Duodenal mucosa (tissue), 2 donors: ENCODE data around the gene IRF4.

Experiments used
- H3K27ac ChIP-seq: one replicate; pipeline ENCODE4 v1.7.0; 2013; ENCODE audit warnings: low read depth, low read length
- H3K27me3 ChIP-seq, 2 donors: one replicate each; pipeline ENCODE4 v1.7.0; 2013; ENCODE audit warnings: low read length in 2 of 2, control low read depth in 1 of 2; ENCODE audit not compliant: insufficient read depth in 2 of 2, control insufficient read depth in 1 of 2
- H3K36me3 ChIP-seq, 2 donors: one replicate each; pipeline ENCODE4 v1.7.0; 2013; ENCODE audit warnings: low read length in 2 of 2, control low read depth in 1 of 2; ENCODE audit not compliant: insufficient read depth in 2 of 2, control insufficient read depth in 1 of 2
- H3K4me1 ChIP-seq, 2 donors: one replicate each; pipeline ENCODE4 v1.7.0; 2013; ENCODE audit warnings: low read length in 2 of 2, control low read depth in 1 of 2; ENCODE audit not compliant: insufficient read depth in 2 of 2, control insufficient read depth in 1 of 2
- H3K4me3 ChIP-seq, 2 donors: one replicate each; pipeline ENCODE4 v1.7.0; 2013; ENCODE audit warnings: low read length in 2 of 2, low read depth in 1 of 2
- H3K9ac ChIP-seq, 2 donors: one replicate each; pipeline ENCODE4 v1.7.0; 2013; ENCODE audit warnings: low read length in 2 of 2, low read depth in 1 of 2
- H3K9me3 ChIP-seq, 2 donors: one replicate each; pipeline ENCODE4 v1.7.0; 2013; ENCODE audit warnings: low read length in 2 of 2, control low read depth in 1 of 2; ENCODE audit not compliant: control insufficient read depth in 1 of 2

IRF4 gene

DNA sequence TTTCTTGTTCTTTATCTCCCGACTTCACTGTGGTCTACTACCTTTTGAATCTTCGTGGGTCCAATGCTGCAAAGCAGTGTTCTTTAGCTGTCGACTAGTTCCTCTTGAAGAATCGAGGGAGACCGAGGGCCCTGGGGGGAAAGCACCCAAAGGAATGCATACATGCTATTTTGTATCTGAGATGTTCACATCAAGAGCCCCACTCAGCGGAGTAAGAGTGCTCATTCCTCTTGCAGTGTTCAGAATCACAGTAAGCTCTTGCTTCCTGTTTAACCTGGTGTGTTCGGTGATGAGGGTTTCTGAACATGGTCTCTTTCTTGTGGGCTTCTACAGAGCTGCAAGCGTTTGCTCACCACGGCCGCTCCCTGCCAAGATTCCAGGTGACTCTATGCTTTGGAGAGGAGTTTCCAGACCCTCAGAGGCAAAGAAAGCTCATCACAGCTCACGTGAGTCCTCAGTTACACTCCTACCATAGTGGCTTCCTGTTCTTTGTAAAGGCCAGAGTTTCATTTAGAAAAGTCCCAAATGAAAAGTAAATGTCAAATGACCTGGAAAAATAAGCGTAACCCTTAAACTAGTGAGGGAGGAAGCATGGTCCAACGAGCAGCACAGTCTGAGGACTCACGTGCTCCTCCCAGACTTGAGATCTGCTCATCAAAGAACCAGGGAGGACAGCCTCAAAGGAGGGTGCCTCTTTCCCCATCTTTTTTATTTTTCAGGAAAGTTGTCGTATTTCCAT is 13.3 kb downstream of the IRF4 start:
- no peaks in the 10 kb centered on the region for H3K9me3 ChIP-seq
- H3K27ac ChIP-seq: no peak overlapping the region
- no peak overlapping the region for H3K4me3 ChIP-seq
- no peaks in the 10 kb centered on the region for H3K27me3 ChIP-seq
- peaks cover 0 to 3% of the 10 kb centered on the region in 2 donors for H3K4me1 ChIP-seq
- no peak overlapping the region for H3K9ac ChIP-seq
- peaks cover 0 to 3% of the 10 kb centered on the region in 2 donors for H3K36me3 ChIP-seq

DNA sequence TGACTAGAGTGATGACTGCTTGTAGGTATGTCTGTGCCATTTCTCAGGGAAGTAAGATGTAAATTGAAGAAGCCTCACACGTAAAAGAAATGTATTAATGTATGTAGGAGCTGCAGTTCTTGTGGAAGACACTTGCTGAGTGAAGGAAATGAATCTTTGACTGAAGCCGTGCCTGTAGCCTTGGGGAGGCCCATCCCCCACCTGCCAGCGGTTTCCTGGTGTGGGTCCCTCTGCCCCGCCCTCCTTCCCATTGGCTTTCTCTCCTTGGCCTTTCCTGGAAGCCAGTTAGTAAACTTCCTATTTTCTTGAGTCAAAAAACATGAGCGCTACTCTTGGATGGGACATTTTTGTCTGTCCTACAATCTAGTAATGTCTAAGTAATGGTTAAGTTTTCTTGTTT is 16.6 kb downstream of the IRF4 start:
- Histone ChIP-seq H3K4me1 (peaks cover 0 to 3% of the 10 kb centered on the region in 2 donors), H3K27me3 (peaks cover 5 to 11% of the 10 kb centered on the region in 2 donors), H3K4me3 (no peak overlapping the region), H3K9me3 (no peaks in the 10 kb centered on the region), H3K36me3 (peaks cover 0 to 3% of the 10 kb centered on the region in 2 donors), H3K27ac (no peak overlapping the region), H3K9ac (no peak overlapping the region)

DNA sequence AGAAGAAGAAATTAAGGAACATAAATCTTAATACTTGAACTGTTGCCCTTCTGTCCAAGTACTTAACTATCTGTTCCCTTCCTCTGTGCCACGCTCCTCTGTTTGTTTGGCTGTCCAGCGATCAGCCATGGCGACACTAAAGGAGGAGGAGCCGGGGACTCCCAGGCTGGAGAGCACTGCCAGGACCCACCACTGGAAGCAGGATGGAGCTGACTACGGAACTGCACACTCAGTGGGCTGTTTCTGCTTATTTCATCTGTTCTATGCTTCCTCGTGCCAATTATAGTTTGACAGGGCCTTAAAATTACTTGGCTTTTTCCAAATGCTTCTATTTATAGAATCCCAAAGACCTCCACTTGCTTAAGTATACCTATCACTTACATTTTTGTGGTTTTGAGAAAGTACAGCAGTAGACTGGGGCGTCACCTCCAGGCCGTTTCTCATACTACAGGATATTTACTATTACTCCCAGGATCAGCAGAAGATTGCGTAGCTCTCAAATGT is 17.1 kb downstream of the IRF4 start:
- H3K4me3 ChIP-seq: no peak overlapping the region
- H3K36me3 ChIP-seq: peaks cover 0 to 3% of the 10 kb centered on the region in 2 donors
- no peak overlapping the region for H3K9ac ChIP-seq
- no peak overlapping the region for H3K27ac ChIP-seq
- H3K4me1 ChIP-seq: peaks cover 0 to 3% of the 10 kb centered on the region in 2 donors
- peaks cover 5 to 11% of the 10 kb centered on the region in 2 donors for H3K27me3 ChIP-seq
- no peaks in the 10 kb centered on the region for H3K9me3 ChIP-seq

DNA sequence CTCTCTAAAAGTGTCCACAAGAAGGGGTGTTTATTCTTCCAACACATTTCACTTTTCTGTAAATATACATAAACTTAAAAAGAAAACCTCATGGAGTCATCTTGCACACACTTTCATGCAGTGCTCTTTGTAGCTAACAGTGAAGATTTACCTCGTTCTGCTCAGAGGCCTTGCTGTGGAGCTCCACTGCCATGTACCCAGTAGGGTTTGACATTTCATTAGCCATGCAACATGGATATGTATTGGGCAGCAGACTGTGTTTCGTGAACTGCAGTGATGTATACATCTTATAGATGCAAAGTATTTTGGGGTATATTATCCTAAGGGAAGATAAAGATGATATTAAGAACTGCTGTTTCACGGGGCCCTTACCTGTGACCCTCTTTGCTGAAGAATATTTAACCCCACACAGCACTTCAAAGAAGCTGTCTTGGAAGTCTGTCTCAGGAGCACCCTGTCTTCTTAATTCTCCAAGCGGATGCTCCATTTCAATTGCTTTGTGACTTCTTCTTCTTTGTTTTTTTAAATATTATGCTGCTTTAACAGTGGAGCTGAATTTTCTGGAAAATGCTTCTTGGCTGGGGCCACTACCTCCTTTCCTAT is 17.9 kb downstream of the IRF4 start:
- peaks cover 3% of the 10 kb centered on the region in 2 donors for H3K9me3 ChIP-seq
- H3K4me1 ChIP-seq: no peaks in the 10 kb centered on the region
- no peak overlapping the region for H3K27ac ChIP-seq
- peaks cover 0 to 3% of the 10 kb centered on the region in 2 donors for H3K36me3 ChIP-seq
- peaks cover 5 to 11% of the 10 kb centered on the region in 2 donors for H3K27me3 ChIP-seq
- no peak overlapping the region for H3K9ac ChIP-seq
- no peak overlapping the region for H3K4me3 ChIP-seq

DNA sequence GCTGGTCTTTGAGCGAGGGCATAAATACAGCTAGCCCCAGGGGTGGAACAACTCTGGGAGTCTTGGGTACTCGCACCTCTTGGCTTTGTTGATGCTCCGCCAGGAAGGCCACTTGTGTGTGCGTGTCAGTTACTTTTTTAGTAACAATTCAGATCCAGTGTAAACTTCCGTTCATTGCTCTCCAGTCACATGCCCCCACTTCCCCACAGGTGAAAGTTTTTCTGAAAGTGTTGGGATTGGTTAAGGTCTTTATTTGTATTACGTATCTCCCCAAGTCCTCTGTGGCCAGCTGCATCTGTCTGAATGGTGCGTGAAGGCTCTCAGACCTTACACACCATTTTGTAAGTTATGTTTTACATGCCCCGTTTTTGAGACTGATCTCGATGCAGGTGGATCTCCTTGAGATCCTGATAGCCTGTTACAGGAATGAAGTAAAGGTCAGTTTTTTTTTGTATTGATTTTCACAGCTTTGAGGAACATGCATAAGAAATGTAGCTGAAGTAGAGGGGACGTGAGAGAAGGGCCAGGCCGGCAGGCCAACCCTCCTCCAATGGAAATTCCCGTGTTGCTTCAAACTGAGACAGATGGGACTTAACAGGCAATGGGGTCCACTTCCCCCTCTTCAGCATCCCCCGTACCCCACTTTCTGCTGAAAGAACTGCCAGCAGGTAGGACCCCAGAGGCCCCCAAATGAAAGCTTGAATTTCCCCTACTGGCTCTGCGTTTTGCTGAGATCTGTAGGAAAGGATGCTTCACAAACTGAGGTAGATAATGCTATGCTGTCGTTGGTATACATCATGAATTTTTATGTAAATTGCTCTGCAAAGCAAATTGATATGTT is 19.2 kb downstream of the IRF4 start:
- peaks cover 5 to 11% of the 10 kb centered on the region in 2 donors for H3K27me3 ChIP-seq
- H3K9ac ChIP-seq: no peak overlapping the region
- H3K9me3 ChIP-seq: peaks cover 10% of the 10 kb centered on the region in 2 donors
- H3K27ac ChIP-seq: no peak overlapping the region
- no peak overlapping the region for H3K4me3 ChIP-seq
- H3K36me3 ChIP-seq: no peaks in the 10 kb centered on the region
- H3K4me1 ChIP-seq: no peaks in the 10 kb centered on the region

DNA sequence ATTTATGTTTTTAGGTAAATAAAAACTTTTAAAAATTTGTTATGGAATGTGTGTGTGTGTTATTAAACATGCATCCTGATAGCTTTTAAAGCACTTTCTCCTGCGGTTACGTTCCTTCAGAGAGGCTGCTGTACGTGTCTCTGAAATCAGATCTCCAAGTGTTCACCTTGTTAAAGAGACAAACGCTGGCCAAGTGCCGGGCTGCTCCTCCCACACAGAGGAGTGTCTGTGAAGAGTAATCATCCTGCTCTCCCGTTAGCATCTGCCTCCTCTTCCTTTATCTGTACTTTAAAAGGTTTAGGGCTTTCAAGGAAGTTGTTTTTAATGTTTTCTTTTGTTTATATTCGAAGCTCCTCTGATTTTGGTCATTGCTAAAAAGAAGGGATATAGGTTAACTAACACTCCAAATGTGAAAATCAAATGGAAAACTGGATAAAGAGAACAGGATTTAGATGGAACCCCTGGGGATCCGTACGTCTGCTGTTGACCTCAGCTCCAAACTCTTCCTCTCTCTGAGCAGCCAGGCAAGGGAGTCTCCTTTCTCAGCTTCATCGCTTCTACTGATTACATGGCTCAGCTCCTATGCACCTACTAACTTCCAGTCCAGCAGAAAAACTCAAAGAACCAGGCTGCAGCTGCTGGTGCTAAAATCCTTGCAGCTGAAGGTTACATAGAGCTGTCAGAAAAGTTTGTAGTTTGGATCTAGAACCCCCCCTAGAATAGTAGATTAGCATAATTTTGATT is 20.0 kb downstream of the IRF4 start:
- H3K4me1 ChIP-seq: no peaks in the 10 kb centered on the region
- H3K9ac ChIP-seq: no peak overlapping the region
- peaks cover 10% of the 10 kb centered on the region in 2 donors for H3K9me3 ChIP-seq
- no peak overlapping the region for H3K27ac ChIP-seq
- H3K27me3 ChIP-seq: peaks cover 5 to 11% of the 10 kb centered on the region in 2 donors
- no peaks in the 10 kb centered on the region for H3K36me3 ChIP-seq
- H3K4me3 ChIP-seq: no peak overlapping the region

DNA sequence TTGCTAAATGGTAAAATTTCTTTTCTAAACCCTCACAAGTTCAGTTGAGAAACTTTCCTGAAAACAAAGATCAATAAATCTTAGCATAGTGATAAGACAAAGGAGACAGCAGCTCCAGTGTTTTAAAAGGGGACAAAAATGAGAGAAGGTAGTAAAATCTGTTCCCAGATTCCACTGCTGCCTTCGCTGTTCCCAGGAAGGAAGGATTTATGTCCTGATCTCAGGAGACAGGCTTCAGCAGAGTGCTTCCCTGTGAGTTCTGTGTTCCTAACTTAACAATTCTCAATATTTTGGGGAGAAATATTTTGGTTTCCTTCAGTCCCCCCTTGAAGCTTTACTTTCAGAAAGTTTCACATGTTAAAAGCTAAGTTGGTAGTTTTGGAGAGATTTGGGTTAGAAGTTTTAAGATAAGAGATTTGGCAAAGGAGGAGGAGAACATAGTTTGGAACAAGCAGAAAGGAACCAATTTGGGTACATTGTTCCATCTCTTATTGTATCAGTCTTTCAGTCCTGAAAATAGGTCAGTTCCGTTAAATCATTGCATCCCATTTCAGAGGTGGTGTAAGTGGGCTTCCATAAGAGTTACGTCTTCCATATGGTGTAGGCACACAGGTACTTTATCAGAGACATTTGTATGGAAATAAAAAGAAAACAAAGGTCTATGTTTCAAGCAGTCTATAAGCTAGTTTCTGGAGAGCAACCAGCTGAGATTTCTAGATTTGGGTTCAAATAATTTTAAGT is 20.8 kb downstream of the IRF4 start:
- no peaks in the 10 kb centered on the region for H3K4me1 ChIP-seq
- no peak overlapping the region for H3K27ac ChIP-seq
- peaks cover 5 to 11% of the 10 kb centered on the region in 2 donors for H3K27me3 ChIP-seq
- peaks cover 10% of the 10 kb centered on the region in 2 donors for H3K9me3 ChIP-seq
- no peaks in the 10 kb centered on the region for H3K36me3 ChIP-seq
- no peak overlapping the region for H3K4me3 ChIP-seq
- no peak overlapping the region for H3K9ac ChIP-seq

DNA sequence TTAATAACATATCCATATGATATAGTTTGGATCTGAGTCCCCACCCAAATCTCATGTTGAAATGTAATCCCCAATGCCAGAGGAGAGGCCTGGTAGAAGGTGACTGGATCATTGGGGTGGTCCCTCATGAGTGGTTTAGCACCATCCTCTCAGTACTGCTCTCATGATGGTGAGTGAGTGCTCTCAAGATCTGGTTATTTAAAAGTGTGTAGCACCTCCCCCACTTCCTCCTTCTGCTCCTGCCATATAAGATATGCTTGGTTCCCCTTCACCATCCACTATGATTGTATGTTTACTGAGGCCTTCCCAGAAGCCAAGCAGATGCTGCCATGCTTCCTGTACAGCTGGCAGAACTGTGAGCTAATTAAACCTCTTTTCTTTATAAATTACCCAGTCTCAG is 22.9 kb downstream of the IRF4 start:
- Histone ChIP-seq H3K27ac (no peak overlapping the region), H3K4me3 (no peak overlapping the region), H3K4me1 (no peaks in the 10 kb centered on the region), H3K9ac (no peak overlapping the region), H3K36me3 (no peaks in the 10 kb centered on the region), H3K9me3 (peaks cover 10% of the 10 kb centered on the region in 2 donors), H3K27me3 (peaks cover 5 to 11% of the 10 kb centered on the region in 2 donors)

DNA sequence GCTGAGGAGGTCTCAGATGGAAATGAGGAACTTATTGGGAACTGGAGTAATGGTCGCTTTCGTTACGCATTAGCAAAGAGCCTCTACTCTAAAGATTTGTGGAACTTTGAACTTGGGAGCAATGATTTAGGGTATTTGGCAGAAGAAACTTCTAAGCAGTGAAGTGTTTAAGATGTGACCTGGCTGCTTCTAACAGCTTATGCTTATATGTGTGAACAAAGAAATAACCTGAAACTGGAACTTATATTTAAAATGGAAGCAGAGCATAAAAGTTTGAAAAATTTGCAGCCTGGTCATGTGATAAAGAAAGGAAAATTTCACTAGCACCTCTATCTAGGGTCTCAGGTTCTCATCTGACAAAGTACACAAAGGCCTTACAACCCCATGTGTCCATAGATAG is 23.5 kb downstream of the IRF4 start:
- Histone ChIP-seq H3K9ac (no peak overlapping the region), H3K27me3 (peaks cover 5 to 11% of the 10 kb centered on the region in 2 donors), H3K27ac (no peak overlapping the region), H3K36me3 (no peaks in the 10 kb centered on the region), H3K9me3 (peaks cover 10% of the 10 kb centered on the region in 2 donors), H3K4me3 (no peak overlapping the region), H3K4me1 (no peaks in the 10 kb centered on the region)
